ENCODE data around the gene USP43.

DNA sequence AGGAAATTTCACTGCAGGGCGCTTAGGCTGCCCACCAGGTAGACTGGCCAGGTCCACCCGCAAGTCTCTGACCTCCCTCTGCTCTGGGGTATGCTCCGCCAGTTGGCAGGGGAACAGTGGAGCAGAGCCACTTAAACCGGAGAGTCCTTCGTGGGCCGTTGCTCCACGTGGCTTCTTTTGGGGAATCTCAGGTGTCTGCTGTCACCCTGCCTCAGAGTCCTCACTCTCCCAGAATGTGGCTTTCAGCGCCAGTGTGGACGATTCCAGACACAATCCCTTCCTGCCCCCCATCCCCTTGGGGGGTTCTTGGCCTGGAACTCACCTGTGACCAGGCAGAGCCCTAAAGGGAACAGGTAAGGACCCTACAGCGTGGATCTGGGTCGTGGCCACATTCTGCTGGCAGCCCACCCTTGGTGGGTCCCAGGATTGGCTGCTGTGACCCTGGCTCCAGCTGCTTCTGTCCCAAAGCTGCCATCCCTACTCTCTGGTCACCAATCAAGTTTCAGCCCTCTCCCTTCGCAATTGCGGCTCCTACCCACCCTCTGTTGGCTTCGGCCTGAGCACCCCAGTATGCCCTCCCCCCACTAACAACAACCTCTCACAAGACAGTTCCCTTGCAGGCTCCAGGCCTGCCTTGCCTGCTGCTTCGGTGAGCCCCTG, 123.8 kb downstream of the USP43 start:
- TF ChIP-seq GATA2 (IDR thresholded peaks at IDR 0.05; ENCODE audit: low read depth, low read length) (no peak), GATA3 (IDR thresholded peaks at IDR 0.05; ENCODE audit: low read depth, low read length) (no peak)
